ENCODE data around the gene PRKCB. TPM values are rescaled to one million over a fixed set of nuclear protein-coding genes. Genes with fewer than 3 reads are reported as not detected.
"Not testable (repeated sequence)": the region's sequence is repeated elsewhere in the genome, so short reads cannot be mapped to it uniquely, and the experiment has no call there.

PRKCB gene
- total RNA-seq, 4 donors from 2014 or later: 10.7 to 23.9 (median 18.2) TPM

DNA sequence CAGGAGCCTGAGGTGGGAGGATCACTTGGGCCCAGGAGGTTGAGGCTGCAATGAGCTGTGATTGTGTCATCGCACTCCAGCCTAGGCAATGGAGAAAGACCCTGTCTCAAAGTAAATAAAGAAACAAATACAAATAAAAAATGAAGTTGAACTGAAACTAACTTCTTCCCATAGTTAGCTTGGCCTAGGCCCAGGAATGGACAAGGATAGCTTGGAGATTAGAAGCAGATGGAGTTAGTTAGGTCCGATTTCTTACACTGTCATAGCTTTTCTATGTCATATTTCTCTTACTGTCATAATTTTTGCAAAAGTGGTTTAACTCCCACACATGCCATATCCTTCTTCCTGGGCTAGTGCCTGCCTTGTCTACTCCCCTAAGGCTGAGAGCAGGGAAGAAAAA is 265.6 kb downstream of the PRKCB start:
- H3K4me3 ChIP-seq: no peak overlapping the region
- H3K27ac ChIP-seq: no peak overlapping the region
- no peak for ATAC-seq
- H3K36me3 ChIP-seq: no peaks in the 10 kb centered on the region
- H3K4me1 ChIP-seq: no peaks in the 10 kb centered on the region
- H3K27me3 ChIP-seq: no peaks in the 10 kb centered on the region
- TF ChIP-seq, protein P1, sequence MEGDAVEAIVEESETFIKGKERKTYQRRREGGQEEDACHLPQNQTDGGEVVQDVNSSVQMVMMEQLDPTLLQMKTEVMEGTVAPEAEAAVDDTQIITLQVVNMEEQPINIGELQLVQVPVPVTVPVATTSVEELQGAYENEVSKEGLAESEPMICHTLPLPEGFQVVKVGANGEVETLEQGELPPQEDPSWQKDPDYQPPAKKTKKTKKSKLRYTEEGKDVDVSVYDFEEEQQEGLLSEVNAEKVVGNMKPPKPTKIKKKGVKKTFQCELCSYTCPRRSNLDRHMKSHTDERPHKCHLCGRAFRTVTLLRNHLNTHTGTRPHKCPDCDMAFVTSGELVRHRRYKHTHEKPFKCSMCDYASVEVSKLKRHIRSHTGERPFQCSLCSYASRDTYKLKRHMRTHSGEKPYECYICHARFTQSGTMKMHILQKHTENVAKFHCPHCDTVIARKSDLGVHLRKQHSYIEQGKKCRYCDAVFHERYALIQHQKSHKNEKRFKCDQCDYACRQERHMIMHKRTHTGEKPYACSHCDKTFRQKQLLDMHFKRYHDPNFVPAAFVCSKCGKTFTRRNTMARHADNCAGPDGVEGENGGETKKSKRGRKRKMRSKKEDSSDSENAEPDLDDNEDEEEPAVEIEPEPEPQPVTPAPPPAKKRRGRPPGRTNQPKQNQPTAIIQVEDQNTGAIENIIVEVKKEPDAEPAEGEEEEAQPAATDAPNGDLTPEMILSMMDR (IDR thresholded peaks at IDR 0.05): no peak
- TF ChIP-seq EP300 (IDR thresholded peaks at IDR 0.05) (no peak), POLR2AphosphoS5 (IDR thresholded peaks at IDR 0.05) (no peak), POLR2A (IDR thresholded peaks at IDR 0.05) (no peak)
- H3K9me3 ChIP-seq: no peaks in the 10 kb centered on the region
- 46 to 56% methylated on average over 2 of the region's 2 CpGs for WGBS, 2 donors (ENCODE audit: low coverage in 1 of 2)

- no peak overlapping the region for H3K27ac ChIP-seq
- TF ChIP-seq POLR2AphosphoS5 (IDR thresholded peaks at IDR 0.05): no peak
- no peak for TF ChIP-seq POLR2A (IDR thresholded peaks at IDR 0.05)
- TF ChIP-seq, protein P1 (IDR thresholded peaks at IDR 0.05): no peak
- no peak for TF ChIP-seq EP300 (IDR thresholded peaks at IDR 0.05)
- no peaks in the 10 kb centered on the region for H3K36me3 ChIP-seq
- 28 to 40% methylated on average over 1 to 4 of the region's 4 CpGs for WGBS, 2 donors (ENCODE audit: low coverage in 1 of 2)
- no peaks in the 10 kb centered on the region for H3K27me3 ChIP-seq
- no peak overlapping the region for H3K4me3 ChIP-seq
- no peaks in the 10 kb centered on the region for H3K4me1 ChIP-seq
- no peak for ATAC-seq
- no peaks in the 10 kb centered on the region for H3K9me3 ChIP-seq
These were observed 266.5 kb downstream of the PRKCB start for GRCh38 chr16:24102209-24102660.

DNA sequence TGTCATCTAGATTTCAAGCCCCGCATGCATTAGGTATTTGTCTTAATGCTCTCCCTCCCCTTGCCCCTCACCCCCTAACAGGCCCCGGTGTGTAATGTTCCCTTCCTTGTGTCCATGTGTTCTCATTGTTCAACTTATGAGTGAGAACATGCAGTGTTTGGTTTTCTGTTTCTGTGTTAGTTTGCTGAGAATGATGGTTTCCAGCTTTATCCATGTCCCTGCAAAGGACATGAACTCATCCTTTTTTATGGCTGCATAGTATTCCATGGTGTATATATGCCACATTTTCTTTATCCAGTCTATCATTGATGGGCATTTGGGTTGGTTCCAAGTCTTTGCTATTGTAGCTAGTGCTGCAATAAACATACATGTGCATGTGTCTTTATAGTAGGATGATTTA is 269.7 kb downstream of the PRKCB start:
- not testable (repeated sequence) for H3K27me3 ChIP-seq, H3K9me3 ChIP-seq, H3K36me3 ChIP-seq, H3K4me3 ChIP-seq, ATAC-seq, H3K4me1 ChIP-seq, H3K27ac ChIP-seq
- WGBS, 2 donors (ENCODE audit: low coverage in 1 of 2): 75 to 86% methylated on average over 1 to 2 of the region's 2 CpGs

DNA sequence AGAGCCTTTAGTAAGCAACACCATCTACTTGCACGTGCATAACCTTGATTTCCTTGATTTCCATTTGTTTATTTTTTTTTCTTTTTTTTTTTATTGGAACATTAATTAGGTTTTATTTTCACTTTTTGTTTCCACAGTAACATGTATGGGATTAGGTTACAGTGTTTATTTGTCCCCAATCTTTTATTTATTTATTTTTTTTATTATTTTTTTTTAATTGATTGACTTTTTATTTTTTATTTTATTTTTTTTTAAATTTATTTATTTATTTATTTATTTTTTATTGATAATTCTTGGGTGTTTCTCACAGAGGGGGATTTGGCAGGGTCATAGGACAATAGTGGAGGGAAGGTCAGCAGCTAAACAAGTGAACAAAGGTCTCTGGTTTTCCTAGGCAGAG is 272.3 kb downstream of the PRKCB start:
- ATAC-seq, H3K9me3 ChIP-seq, H3K4me3 ChIP-seq, H3K36me3 ChIP-seq, H3K27me3 ChIP-seq, H3K27ac ChIP-seq, H3K4me1 ChIP-seq: not testable (repeated sequence)
- 75 to 94% methylated on average over 1 of the region's 1 CpG for WGBS, 2 donors (ENCODE audit: low coverage in 1 of 2)

- H3K27me3 ChIP-seq: no peaks in the 10 kb centered on the region
- no peak overlapping the region for H3K4me3 ChIP-seq
- WGBS, 2 donors (ENCODE audit: low coverage in 1 of 2): 78 to 89% methylated on average over 3 of the region's 3 CpGs
- H3K9me3 ChIP-seq: no peaks in the 10 kb centered on the region
- H3K27ac ChIP-seq: no peak overlapping the region
- no peaks in the 10 kb centered on the region for H3K4me1 ChIP-seq
- H3K36me3 ChIP-seq: no peaks in the 10 kb centered on the region
- TF ChIP-seq POLR2A (IDR thresholded peaks at IDR 0.05): no peak
- TF ChIP-seq EP300 (IDR thresholded peaks at IDR 0.05): no peak
- TF ChIP-seq, protein P1 (IDR thresholded peaks at IDR 0.05): no peak
- TF ChIP-seq POLR2AphosphoS5 (IDR thresholded peaks at IDR 0.05): no peak
- ATAC-seq: no peak
These were observed 276.0 kb downstream of the PRKCB start for GRCh38 chr16:24111724-24112302.

GRCh38 chr16:24113115-24113745 is 277.4 kb downstream of the PRKCB start:
- TF ChIP-seq POLR2AphosphoS5 (IDR thresholded peaks at IDR 0.05) (no peak), POLR2A (IDR thresholded peaks at IDR 0.05) (no peak), EP300 (IDR thresholded peaks at IDR 0.05) (no peak)
- TF ChIP-seq, protein P1 (IDR thresholded peaks at IDR 0.05): no peak
- Histone ChIP-seq H3K4me3 (no peak overlapping the region), H3K27me3 (no peaks in the 10 kb centered on the region), H3K27ac (no peak overlapping the region), H3K4me1 (no peaks in the 10 kb centered on the region), H3K36me3 (no peaks in the 10 kb centered on the region), H3K9me3 (no peaks in the 10 kb centered on the region)
- 84 to 100% methylated on average over 2 of the region's 2 CpGs for WGBS, 2 donors (ENCODE audit: low coverage in 1 of 2)
- ATAC-seq: no peak

Measured in gastroesophageal sphincter (tissue), 4 donors.